M059J (cell line): ENCODE measurements around the gene GPR162. TPM values are rescaled to one million over a fixed set of nuclear protein-coding genes. Genes with fewer than 3 reads are reported as not detected.

Source experiments
- DNase-seq: peaks from one replicate; pipeline ENCODE4 v3.0.0-alpha.2; 2012; ENCODE audit warnings: low read depth
- total RNA-seq: library from RNA; depleted of rRNA; stranded (reverse); fragments of >200 nt; shearing (Covaris generic); gene quantifications from 2 replicates; pipeline ENCODE4 v1.2.3, GENCODE V29; 2014; rRNA removed

GPR162 gene
- total RNA-seq, result 2.1 TPM in 1 of 2 replicates, not detected in the other

DNA sequence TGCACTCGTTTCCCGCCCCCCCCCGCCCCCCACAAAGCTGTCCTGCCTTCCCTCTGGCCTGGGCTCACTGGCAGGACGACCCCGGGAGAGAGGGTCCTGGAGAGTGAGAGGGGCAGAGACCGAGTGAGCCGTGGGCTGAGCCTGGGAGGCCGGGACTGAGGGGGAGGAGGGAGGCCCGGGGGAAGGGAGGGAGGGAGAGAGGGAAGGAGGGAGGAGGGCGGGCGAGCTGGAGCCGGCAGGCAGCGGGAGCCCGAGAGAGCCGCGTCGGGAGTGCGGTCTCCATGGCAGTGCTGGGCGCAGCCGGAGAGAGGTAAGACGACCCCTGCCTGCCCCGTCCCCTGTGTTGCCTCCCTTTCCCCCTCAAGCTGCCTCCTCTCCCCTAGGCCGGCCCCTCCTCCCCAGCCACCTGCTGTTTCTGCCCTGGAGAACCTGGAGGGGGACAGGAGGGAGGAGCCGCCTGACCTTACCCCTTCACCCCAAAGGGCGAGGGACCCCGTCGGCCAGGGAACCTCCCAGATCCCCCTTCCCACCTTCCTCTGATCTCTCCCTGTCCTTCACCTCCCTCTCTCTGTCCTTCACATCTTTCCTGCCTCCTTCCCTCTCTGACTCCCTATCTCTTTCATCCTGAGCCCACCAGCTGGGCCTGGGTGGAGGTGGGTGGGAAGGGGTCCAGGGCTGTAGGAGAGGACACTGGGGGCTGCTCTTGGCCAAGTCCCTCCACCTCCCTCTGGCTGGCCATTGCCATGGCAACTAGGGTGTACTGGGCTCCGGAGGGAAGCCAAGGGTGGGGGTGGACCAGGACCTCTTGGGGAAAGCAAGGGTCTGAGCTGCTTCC, at the start of gene GPR162:
Gene GPR162 (plus strand): TSS at position 231 of the 835 bp plus-strand sequence. CDS start 2,078 bp downstream, outside the sequence.
- DNase-seq, result no peak

DNA sequence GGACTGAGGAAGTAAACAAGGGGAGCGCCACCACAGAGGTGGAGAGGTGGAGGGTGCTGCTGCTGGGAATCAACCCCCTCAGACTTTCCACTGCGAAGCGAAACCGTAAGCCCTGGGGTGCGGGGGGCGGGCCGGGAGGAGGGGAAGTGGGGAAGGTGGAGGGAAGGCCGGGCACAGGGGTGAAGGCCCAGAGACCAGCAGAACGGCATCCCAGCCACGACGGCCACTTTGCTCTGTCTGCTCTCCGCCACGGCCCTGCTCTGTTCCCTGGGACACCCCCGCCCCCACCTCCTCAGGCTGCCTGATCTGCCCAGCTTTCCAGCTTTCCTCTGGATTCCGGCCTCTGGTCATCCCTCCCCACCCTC, 49.3 kb upstream of the GPR162 start, which contains the start of gene LAG3:
Gene LAG3 (plus strand): TSS at position 190 of the 365 bp plus-strand sequence. CDS start 333 bp downstream, outside the sequence.
- no peak for DNase-seq

GRCh38 chr12:6772726-6773589, 48.7 kb upstream of the GPR162 start:
- no peak for DNase-seq

DNA sequence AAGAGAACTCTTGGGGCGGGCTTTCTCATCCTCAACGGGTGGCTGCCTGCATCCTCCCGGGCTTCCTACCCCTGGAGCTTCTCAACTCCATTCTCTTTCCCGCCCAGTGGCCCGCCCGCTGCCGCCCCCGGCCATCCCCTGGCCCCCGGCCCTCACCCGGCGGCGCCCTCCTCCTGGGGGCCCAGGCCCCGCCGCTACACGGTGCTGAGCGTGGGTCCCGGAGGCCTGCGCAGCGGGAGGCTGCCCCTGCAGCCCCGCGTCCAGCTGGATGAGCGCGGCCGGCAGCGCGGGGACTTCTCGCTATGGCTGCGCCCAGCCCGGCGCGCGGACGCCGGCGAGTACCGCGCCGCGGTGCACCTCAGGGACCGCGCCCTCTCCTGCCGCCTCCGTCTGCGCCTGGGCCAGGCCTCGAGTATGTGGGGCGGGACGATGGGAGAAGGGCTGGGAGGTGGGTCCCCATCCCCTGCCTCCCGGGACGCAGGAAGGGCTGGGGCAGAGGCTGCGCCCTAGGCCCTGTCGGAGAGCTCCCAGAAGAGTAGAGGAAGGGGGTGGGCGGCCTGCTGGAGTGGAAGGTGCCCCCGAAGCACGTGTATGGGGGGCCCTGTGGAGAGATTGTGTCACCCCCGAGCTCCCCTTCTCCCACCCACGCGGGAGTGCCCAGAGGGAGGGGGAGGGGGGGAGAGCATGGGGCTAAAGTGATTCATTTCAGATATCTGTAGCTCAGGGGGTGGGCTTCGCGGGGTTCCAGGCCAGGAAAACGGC, 47.9 kb upstream of the GPR162 start:
- no peak for DNase-seq

DNA sequence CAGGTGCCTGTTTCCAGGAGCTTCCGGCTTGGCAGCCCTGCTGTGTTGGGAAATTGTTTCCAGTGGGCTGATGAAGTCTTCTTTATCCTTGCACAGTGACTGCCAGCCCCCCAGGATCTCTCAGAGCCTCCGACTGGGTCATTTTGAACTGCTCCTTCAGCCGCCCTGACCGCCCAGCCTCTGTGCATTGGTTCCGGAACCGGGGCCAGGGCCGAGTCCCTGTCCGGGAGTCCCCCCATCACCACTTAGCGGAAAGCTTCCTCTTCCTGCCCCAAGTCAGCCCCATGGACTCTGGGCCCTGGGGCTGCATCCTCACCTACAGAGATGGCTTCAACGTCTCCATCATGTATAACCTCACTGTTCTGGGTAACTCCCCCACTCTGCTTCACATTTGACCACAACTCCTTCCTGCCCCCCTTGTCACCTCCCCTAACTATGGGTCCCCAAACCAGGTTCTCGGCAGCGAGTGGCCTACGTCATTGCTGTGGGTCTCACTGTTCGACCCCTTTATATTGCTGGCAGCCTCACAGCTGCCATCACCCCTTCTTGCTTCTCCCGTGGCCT, 47.0 kb upstream of the GPR162 start:
- no peak for DNase-seq

- DNase-seq, result no peak
These were observed 46.1 kb upstream of the GPR162 start for GRCh38 chr12:6775185-6776174.

DNA sequence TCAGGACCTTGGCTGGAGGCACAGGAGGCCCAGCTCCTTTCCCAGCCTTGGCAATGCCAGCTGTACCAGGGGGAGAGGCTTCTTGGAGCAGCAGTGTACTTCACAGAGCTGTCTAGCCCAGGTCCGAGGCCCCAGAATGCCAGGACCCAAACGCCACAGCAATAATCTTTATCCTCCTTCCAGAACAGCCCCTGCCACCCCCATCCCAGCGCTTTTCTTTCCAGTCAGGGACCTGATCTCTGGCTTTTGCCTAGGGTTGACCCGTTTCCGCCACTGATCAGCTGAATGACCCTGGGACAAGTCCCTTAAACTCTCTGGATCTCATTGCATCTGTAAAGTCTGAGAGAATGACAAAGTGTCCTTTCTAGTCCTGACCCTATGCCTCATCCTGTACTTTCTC, 44.2 kb upstream of the GPR162 start:
- no peak for DNase-seq

DNA sequence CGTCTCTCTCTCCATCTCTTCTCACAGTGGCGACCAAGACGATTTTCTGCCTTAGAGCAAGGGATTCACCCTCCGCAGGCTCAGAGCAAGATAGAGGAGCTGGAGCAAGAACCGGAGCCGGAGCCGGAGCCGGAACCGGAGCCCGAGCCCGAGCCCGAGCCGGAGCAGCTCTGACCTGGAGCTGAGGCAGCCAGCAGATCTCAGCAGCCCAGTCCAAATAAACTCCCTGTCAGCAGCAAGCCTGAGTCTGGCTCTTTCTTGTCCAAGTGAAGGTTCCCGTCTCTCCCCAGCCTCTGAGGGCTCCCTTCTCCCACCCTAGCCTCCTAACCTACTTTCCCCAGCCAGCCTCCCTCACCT, 43.4 kb upstream of the GPR162 start:
- DNase-seq, result no peak

DNA sequence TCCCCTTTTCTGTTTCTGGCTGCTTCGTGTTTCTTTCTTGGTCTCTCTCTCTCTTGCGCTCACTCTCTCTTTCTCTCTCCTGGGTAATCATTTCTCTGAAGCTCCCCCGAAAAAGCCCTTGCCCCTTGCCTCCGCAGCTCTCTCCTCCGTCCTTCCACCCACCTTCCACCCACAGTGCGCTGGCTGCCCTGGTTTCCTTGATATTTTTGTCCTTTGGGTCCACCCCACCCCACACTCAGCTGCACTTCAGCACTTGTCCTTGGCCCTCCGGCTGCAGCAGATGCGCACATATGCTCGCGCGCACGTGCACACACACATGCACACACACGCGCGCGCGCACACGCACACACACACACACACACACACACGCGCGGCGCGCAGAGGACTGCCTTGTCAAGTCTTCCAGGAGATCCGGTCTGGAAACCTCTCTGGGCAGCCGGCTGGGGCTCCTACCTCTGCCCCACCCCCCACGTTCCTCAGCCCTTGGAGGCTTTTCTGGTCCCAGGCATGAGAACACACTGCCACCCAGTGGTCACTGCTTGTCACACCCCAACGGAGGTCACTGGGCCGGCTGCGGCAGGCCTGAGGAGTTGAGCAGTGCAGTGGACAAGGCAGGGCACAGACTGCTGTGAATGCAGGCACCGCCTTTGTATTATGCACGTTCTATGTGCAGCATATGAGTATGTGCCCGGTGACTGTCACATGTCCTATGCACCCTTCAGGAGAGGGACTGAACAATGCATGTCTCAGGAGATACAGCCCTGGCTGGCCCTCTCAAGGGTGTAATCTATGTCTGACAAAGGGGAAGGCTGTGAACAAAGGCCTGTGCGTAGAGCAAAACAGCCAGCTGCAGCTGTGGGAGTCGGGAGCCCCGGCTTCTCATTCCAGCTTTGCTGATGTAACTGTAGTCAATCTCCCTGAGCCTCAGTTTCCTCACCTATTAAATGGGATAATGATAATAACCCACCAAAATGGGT, 42.8 kb upstream of the GPR162 start:
- DNase-seq, result peak; percentile 90

GRCh38 chr12:6779708-6780432, 41.8 kb upstream of the GPR162 start:
- no peak for DNase-seq

GRCh38 chr12:6780573-6780972, 41.0 kb upstream of the GPR162 start:
- DNase-seq, result no peak

DNA sequence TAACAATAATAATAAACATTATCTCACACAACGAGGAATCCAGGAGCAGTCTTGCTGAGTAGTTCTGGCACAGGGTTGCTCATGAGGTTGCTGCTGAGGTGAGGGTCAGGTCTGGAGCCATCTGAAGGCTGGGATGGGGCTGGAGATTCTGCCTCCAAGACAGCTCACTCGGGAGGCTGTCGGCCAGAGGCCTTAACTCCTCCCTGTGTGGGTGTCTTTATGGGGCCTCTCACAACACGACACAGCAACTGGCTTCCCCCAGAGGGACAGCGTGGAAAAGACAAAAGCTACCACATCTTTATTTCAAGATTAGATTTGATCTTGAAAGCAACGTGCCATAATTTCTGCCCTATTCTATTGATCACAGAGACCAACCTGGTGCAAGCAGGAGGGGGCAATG, 39.5 kb upstream of the GPR162 start:
- DNase-seq, result no peak

DNA sequence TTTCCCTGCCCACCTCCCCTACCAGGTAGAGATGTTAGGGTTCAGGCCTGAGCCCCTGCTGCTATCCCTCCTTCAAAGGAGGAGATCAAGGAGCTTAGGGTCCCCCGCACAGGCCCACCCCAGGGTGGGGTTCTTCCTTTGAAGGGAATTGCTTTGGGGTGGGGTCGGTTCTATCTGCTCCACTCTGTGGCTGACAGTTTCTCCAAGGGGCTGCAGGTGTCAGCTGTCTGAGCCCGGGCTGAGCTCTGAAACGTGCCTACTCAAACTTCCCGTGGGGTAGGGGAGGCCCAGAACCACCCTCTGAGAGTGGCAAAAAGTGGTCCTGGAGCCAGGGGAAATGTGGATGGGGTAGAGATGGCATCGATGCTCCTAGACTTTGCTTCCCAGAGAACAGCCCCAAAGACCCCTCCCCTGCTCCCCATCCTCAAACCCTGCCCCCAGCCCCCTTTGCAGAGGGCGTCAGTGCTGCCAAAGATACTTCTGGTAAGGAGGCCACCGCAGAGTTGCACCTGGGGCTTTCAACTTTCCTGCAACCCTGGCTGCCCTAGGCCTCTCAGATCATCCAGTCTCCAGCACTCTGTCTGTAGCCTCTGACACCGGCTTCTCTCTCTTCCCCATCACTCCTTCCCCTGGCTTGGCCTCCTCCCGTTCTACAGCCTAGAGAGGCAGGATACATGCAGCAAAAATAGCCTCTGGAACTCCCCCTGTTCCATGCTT, 38.6 kb upstream of the GPR162 start:
- DNase-seq, result no peak

GRCh38 chr12:6783828-6784227, 37.8 kb upstream of the GPR162 start:
- no peak for DNase-seq

GRCh38 chr12:6784296-6784695, 37.3 kb upstream of the GPR162 start:
- no peak for DNase-seq

DNA sequence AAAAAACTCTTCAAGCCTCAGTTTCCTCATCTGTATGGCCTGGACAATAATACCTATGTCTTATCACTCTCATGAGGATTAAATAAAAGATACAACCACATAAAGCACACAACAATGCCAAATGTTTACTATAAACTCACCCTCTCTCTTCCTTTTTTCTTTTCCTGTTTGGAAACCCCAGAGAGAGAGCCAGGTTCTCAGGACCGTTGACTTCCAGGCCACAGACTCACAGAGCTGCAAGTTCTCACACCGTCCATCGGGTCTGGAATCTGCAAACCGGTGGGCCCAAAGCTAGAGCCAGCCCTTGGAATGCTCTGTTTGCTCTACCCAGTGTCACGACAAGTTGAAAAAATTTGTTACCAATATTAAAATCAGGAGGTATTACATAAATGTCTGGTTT, 36.9 kb upstream of the GPR162 start:
- no peak for DNase-seq

DNA sequence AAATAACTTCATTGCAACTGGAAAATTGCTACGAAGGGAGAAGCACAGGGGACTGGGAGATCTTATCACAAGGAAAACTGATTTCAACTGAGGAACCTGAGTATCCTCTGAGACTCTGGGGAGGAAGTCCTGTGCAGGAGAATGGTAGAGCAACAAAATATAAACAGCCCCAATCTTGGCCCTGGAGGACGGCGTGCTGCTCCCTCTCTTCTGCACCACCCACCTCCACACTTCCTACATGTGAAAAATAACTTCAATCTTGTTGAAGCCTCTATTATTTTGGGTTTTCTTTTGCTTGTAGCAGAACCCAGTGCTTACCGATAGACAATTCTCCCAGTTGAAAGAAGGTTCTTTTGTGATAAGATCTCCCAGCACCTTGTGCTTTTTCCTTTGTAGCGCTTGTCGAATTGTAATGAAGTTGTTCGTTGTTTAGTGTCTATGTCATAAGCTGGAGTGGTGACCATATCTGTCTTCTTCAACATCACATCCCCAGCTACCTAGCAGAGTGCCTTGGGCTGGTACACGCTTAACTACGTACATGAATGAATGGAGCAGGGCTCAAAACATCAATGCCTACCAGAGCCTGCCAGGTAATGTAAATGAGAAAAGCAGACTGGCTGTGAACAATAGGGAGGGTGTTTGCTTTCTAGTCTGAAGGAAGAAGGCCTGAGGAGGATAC, 35.1 kb upstream of the GPR162 start:
- DNase-seq, result no peak
